ENCODE results near the gene MAP7D1.

DNA sequence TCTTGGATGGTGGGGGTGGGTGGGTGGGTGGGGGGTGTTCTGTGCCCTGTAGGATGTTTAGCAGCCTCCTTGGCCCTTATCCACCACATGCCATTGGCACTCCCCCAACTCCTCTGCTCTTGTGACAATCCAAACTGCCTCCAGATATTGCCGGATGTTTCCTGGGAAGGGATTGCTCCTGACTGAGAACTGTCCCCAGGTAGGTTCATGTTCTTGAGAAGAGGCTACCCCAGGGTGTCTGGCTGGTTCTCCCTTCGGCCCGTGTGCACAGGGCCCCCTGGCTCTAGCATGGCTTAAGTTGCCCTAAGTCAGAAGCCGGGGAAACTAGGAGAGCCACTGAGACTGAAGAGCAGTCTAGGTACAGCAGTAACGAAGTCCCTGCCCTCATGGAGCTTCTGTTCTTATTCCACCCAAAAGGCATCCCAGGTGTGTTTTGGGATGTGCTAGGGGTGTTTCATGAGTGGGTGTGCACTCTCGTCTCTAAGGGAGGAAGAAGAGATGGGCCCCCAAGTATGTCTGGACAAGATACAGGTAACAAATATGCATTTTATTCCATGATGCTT, 48.5 kb downstream of the MAP7D1 start:
- TF ChIP-seq CTCF (IDR thresholded peaks at IDR 0.05 in 4 of 5, conservative IDR thresholded peaks at IDR 0.05 in 1 of 5) = no peak
- no peak for TF ChIP-seq POLR2A (IDR thresholded peaks at IDR 0.05)
